ENCODE data around the gene ALB.

The ALB gene

GRCh38 chr4:73451981-73452747, 48.1 kb downstream of the ALB start:
- DNase-seq (ENCODE audit: low read depth) = no peak

GRCh38 chr4:73452953-73453700, 49.0 kb downstream of the ALB start:
- DNase-seq (ENCODE audit: low read depth) = no peak

GRCh38 chr4:73453701-73454005, 49.6 kb downstream of the ALB start:
- no peak for DNase-seq (ENCODE audit: low read depth)

GRCh38 chr4:73454920-73455319, 50.8 kb downstream of the ALB start:
- DNase-seq (ENCODE audit: low read depth) = no peak

- no peak for DNase-seq (ENCODE audit: low read depth)
These were observed 52.3 kb downstream of the ALB start for GRCh38 chr4:73456177-73457022.

- no peak for DNase-seq (ENCODE audit: low read depth)
These were observed 54.3 kb downstream of the ALB start for GRCh38 chr4:73458184-73459047.

GRCh38 chr4:73459048-73459421, 54.9 kb downstream of the ALB start:
- DNase-seq (ENCODE audit: low read depth) = no peak

- no peak for DNase-seq (ENCODE audit: low read depth)
These were observed 56.9 kb downstream of the ALB start for GRCh38 chr4:73460913-73461522.

- DNase-seq (ENCODE audit: low read depth) = no peak
These were observed 64.1 kb downstream of the ALB start for GRCh38 chr4:73468170-73468569.

GRCh38 chr4:73470728-73471127, 66.6 kb downstream of the ALB start:
- no peak for DNase-seq (ENCODE audit: low read depth)

All from stimulated activated CD4-positive, alpha-beta T cell treated with anti-CD3 and anti-CD28 coated beads, Interleukin-2, amount 100 ng/mL, for 4 hours (primary cell).